Activated CD4-positive, alpha-beta T cell treated with anti-CD3 and anti-CD28 coated beads, Interleukin-2, Interleukin-6, amounts not matched to agents 100 ng/mL and 50 ng/mL, durations not matched to agents 16 hours and 8 hours (primary cell): ENCODE measurements around the gene FOXD4L6.
"Not testable (repeated sequence)": the region's sequence is repeated elsewhere in the genome, so short reads cannot be mapped to it uniquely, and the experiment has no call there.

Source experiments
- DNase-seq: peaks from one replicate; pipeline ENCODE4 v3.0.0-alpha.2; 2020

Gene FOXD4L6

GRCh38 chr9:41098759-41099158 lies 29.7 kb downstream of the FOXD4L6 start:
- DNase-seq = peak; percentile 39

GRCh38 chr9:41095060-41095459 lies 33.4 kb downstream of the FOXD4L6 start:
- not testable (repeated sequence) for DNase-seq

DNA sequence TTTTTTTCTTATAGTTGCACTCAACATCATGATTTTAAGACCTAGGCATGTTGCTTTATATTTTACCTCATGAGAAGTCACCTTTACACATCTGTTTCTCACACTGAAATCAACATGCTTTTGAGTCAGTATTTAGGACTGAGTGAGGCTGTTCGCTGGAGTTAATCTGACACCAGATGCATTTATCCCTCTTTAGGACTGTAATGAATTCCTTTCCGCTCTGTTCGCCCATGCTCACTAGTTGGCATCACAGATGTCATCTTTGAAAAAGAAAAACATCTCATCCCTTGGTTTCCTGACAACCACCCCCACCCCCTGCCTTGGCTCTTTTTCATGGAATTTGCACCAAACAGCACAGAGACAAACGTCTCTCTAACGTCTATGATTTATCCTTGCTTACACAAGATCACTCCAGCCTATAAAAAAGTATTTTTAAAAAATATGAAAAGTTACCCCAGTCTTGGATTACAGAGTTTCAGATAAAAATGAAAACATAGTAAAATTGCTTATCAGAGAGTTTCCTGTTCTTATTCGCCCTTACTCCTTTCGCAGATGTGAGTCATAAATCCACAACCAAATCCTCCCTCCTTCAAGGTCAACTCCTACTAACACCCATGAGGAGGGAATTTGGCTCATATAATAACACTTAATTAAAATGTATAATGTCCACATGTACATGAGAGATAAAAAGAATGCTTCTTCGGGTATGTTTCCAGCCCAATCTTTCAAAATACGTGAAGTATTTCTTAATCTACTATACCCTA lies 34.3 kb downstream of the FOXD4L6 start:
- not testable (repeated sequence) for DNase-seq

DNA sequence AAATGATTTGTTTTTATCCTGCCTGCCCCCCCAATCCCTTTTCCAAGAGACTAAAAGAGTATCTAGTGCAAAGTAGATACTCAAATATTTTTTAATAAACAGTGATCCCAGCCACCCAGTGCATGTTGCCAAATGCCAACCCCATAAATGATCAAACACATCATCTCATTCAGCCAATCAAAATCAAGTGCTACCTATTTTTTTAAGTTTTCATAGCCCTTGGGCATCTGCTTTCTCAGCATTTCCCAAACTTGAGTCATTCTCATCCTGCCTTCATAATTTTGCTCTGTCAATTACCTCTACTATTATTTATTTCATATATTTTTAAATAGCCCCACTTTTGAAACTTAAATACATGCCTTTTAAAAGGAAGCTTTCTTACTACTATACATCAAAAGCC lies 37.6 kb downstream of the FOXD4L6 start:
- DNase-seq = not testable (repeated sequence)

- DNase-seq = not testable (repeated sequence)
Observed at GRCh38 chr9:41090386-41090785, 38.1 kb downstream of the FOXD4L6 start.

GRCh38 chr9:41088450-41089059 lies 39.9 kb downstream of the FOXD4L6 start:
- DNase-seq = not testable (repeated sequence)

DNA sequence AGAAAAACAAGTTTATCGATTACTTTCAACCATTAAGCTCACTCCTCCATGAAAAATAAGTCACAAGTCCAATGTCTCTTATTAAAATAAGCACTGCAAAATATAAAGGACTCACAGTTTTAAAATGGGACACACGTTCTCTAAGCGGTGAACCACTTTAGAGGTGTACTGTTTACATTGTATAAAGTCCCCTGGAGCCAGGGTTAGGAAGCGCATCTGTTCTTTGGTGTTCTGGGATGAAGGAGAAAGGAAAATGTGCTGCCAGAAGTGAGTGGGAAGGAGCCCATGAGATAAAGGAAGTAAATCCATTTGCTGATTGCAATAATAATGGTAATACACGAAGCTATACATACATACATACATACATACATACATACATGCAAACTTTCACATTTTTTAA lies 40.6 kb downstream of the FOXD4L6 start:
- DNase-seq = not testable (repeated sequence)

GRCh38 chr9:41087157-41087780 lies 41.2 kb downstream of the FOXD4L6 start:
- not testable (repeated sequence) for DNase-seq

GRCh38 chr9:41086685-41087084 lies 41.8 kb downstream of the FOXD4L6 start:
- DNase-seq = not testable (repeated sequence)

DNA sequence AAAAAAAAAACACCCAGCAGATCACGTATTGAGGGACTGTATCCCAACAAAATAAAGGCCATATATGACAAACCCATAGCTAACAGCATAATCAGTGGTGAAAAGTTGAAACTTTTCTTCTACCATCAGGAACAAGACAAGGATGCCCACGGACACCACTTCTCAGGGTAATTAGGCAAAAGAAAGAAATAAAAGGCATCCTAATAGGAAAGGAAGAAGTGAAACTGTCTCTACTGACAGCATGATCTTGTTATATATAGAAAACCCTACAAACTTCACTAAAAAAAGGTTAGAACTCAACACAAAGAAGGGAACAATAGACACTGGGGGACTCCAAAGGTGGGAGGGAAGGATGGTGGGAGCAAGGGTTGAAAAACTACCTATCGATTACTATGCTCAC lies 42.3 kb downstream of the FOXD4L6 start:
- not testable (repeated sequence) for DNase-seq

DNA sequence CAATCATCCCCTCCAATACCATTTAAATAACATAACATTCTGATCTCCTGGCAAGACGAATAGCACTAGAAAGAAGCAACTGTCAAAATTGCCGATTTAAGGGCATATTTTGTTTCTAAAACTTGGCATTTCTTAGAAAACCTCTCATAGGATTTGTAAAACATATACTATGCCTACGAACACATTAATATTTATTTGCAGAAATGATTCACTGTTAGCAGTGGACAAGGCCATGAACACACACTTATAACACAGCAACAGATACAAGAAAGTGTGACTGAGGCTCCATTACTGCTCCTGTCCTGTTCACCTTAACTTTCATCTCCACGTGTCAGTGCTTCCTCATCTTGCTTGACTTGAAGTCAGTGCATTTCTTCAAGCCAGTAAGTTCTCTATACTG lies 46.1 kb downstream of the FOXD4L6 start:
- DNase-seq = not testable (repeated sequence)

DNA sequence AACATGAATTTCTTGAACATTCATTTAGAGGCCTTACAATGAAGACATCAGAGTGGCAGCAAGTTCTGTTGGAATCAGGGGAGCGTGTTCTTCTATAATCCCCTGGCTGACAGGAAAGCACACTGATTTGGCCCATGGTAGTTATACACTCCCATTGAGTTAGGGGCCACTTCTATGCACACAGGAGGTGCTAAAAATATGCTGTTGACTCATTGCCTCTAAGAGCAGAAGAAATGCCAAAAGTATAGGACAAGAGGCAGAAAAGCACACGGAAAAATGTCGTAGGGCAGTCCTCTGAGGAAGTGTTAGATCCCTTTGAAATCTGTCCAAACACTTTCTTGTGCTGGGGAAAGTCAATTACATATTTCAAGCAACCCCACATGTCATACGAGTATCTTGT lies 49.0 kb downstream of the FOXD4L6 start:
- not testable (repeated sequence) for DNase-seq

DNA sequence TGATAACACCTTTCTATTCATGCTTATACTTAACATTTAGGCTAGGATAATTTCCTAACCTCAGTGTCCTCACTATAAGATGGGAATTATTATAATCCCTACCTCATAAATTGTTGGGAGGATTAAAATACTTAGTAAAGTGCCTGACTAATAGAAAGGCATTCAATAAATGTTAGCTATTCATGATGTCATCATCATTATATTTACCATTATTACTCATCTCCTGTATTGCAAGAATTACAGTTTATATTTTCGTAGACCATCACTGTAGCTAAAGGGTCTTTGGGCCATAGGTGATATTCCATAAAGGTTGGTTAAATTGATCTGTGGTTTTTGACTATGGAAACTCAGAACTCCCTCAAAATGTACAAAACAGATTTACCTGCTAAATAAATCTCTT lies 50.9 kb downstream of the FOXD4L6 start:
- DNase-seq = not testable (repeated sequence)
